PFSK-1 (cell line): ENCODE results near the gene OSER1.

Source experiments
- POLR2AphosphoS5 ChIP-seq: IDR thresholded peaks from 2 replicates; pipeline ENCODE4 v1.6.1; 2012; ENCODE audit warnings: low read depth, mild to moderate bottlenecking, control low read depth, low read length, moderate library complexity
- SIN3A ChIP-seq: IDR thresholded peaks from 2 replicates; pipeline ENCODE4 v1.6.1; 2012; ENCODE audit warnings: mild to moderate bottlenecking, low read length, moderate library complexity, borderline replicate concordance; ENCODE audit not compliant: insufficient read depth

DNA sequence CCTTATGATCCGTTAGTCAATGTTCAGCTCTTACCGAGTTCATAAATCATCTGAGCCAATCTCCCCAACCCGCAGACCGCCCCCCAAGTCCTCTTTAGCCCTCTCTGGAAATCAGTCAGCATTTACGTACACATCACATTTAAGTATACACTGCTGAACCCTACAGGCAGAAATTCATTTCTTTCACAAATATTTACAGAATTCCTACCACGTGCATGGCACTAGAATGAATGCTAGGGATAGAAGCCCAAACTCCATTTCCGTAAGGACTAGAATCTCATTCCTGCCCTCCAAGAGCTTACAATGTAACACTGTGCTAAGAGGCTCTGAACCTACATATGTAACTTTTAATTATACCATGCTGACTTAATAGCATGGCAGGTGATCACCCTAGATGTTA lies 1.8 kb downstream of the OSER1 start:
- TF ChIP-seq POLR2AphosphoS5 (no peak), SIN3A (no peak)
